ENCODE measurements around the gene DCHS1. TPM values are rescaled to one million over a fixed set of nuclear protein-coding genes. Genes with fewer than 3 reads are reported as not detected.

DCHS1 gene
- total and polyA plus RNA-seq, 9 of the 15 experiments (the other 6 are each of a cell fraction or from before 2014, with no cell fraction given), result 0.04 to 0.49 (median 0.14) TPM; not detected in 2

GRCh38 chr11:6574816-6575715, 80.5 kb downstream of the DCHS1 start:
- H3K9me1 ChIP-seq (ENCODE audit: control insufficient read depth, insufficient read depth, low read length), result peaks cover 3% of the 10 kb centered on the region
- H4K20me1 ChIP-seq (replicated peaks; ENCODE audit: control insufficient read depth, insufficient read depth, low read length), result no peaks in the 10 kb centered on the region
- POLR2A ChIA-PET, result interaction anchor here (0.6 to 1.8 kb wide), 3 partner anchors 12 to 28 kb away, joined by 3 to 8 read pairs (median 4); no protein-coding TSS in a partner anchor
- ATAC-seq, result no peak
- no peak overlapping the region for H3K4me2 ChIP-seq (ENCODE audit: insufficient read depth, low read length)
- in situ Hi-C loops (cut with MboI) (no loop called here), intact Hi-C loops (cut with micrococcal nuclease) (no loop called here)
- H3K27me3 ChIP-seq (ENCODE audit: control insufficient read depth in 2 of 2, insufficient read depth in 2 of 2, low read length in 2 of 2), result no peaks in the 10 kb centered on the region
- no peak overlapping the region for H3K27ac ChIP-seq (ENCODE audit: extremely low read depth, low read depth, low read length)
- no peak overlapping the region for H3K9ac ChIP-seq (ENCODE audit: insufficient read depth in 1 of 2, low read depth in 2 of 2, low read length in 2 of 2)
- 75% methylated on average over 6 of the region's 6 CpGs for WGBS (ENCODE audit: insufficient coverage, low coverage, missing lambda C conversion rate)
- H3K79me2 ChIP-seq (ENCODE audit: control insufficient read depth, insufficient read depth, low read length), result no peaks in the 10 kb centered on the region
- no TSS peak for BruUV-seq (replicated peaks)
- H3K4me1 ChIP-seq (replicated peaks in 1 of 2; ENCODE audit: control insufficient read depth in 2 of 2, insufficient read depth in 2 of 2, low read length in 2 of 2), result peaks cover 13 to 15% of the 10 kb centered on the region in 2 experiments
- FAIRE-seq, result no peak
- no peak overlapping the region for H2AFZ ChIP-seq (ENCODE audit: low read depth, low read length)
- H3K36me3 ChIP-seq (ENCODE audit: control insufficient read depth, insufficient read depth, low read length), result no peaks in the 10 kb centered on the region
- no peak overlapping the region for H3K4me3 ChIP-seq
- CTCF ChIA-PET (ENCODE audit: low intra/inter-chr PET ratio), result no interaction called here
- no peaks in the 10 kb centered on the region for H3K9me3 ChIP-seq (replicated peaks; ENCODE audit: control insufficient read depth, insufficient read depth, low read depth, low read length)
- no peak for DNase-seq (ENCODE audit: extremely low read depth in 1 of 4, low spot score in 3 of 4)
- TF ChIP-seq YY1 (IDR thresholded peaks at IDR 0.05; ENCODE audit: borderline replicate concordance in 1 of 3, control insufficient read depth in 1 of 3, extremely low read depth in 1 of 3, insufficient read depth in 3 of 3, insufficient read length in 1 of 3, insufficient replicate concordance in 2 of 3, low read depth in 1 of 3, low read length in 2 of 3) (no peak), DIDO1 (tag; IDR thresholded peaks at IDR 0.05; ENCODE audit: low read depth) (no peak)

GRCh38 chr11:6572215-6572614, 83.4 kb downstream of the DCHS1 start:
- ChIA-PET CTCF (ENCODE audit: low intra/inter-chr PET ratio) (no interaction called here), POLR2A (interaction anchor here (1.1 kb wide), 1 partner anchor 39 kb away, joined by 3 read pairs; the partner anchor contains the start of gene TAF10)
- no peak for FAIRE-seq
- peaks cover 8% of the 10 kb centered on the region for H3K9me1 ChIP-seq (ENCODE audit: control insufficient read depth, insufficient read depth, low read length)
- H3K4me1 ChIP-seq (replicated peaks in 1 of 2; ENCODE audit: control insufficient read depth in 2 of 2, insufficient read depth in 2 of 2, low read length in 2 of 2), result peaks cover 37 to 43% of the 10 kb centered on the region in 2 experiments
- no peaks in the 10 kb centered on the region for H3K79me2 ChIP-seq (ENCODE audit: control insufficient read depth, insufficient read depth, low read length)
- no peak overlapping the region for H3K4me2 ChIP-seq (ENCODE audit: insufficient read depth, low read length)
- no TSS peak for BruUV-seq (replicated peaks)
- H3K9me3 ChIP-seq (replicated peaks; ENCODE audit: control insufficient read depth, insufficient read depth, low read depth, low read length), result no peaks in the 10 kb centered on the region
- no peak for DNase-seq (ENCODE audit: extremely low read depth in 1 of 4, low spot score in 3 of 4)
- H4K20me1 ChIP-seq (replicated peaks; ENCODE audit: control insufficient read depth, insufficient read depth, low read length), result no peaks in the 10 kb centered on the region
- no peaks in the 10 kb centered on the region for H3K36me3 ChIP-seq (ENCODE audit: control insufficient read depth, insufficient read depth, low read length)
- no peak overlapping the region for H3K9ac ChIP-seq (ENCODE audit: insufficient read depth in 1 of 2, low read depth in 2 of 2, low read length in 2 of 2)
- no peak for TF ChIP-seq RBM22 (IDR thresholded peaks at IDR 0.05; ENCODE audit: low read depth, low read length, poor library complexity, severe bottlenecking)
- TF ChIP-seq CHAMP1 (IDR thresholded peaks at IDR 0.05), result no peak
- TF ChIP-seq HNRNPL (IDR thresholded peaks at IDR 0.05; ENCODE audit: low read depth, low read length), result no peak
- no peak for TF ChIP-seq EGR1 (conservative IDR thresholded peaks at IDR 0.05)
- in situ Hi-C loops (cut with MboI), result no loop called here
- intact Hi-C loops (cut with micrococcal nuclease), result no loop called here
- no peak overlapping the region for H3K4me3 ChIP-seq
- no peak overlapping the region for H2AFZ ChIP-seq (ENCODE audit: low read depth, low read length)
- WGBS (ENCODE audit: insufficient coverage, low coverage, missing lambda C conversion rate), result 73% methylated on average over 2 of the region's 2 CpGs
- no peaks in the 10 kb centered on the region for H3K27me3 ChIP-seq (ENCODE audit: control insufficient read depth in 2 of 2, insufficient read depth in 2 of 2, low read length in 2 of 2)
- no peak for ATAC-seq
- H3K27ac ChIP-seq (ENCODE audit: extremely low read depth, low read depth, low read length), result no peak overlapping the region

Measured in K562 (cell line).